OCI-LY3 (cell line): ENCODE data around the gene ZNF444.

Source experiments
- CTCF ChIP-seq: fragments of 200-600, 300-600 bp; sonication (generic); IDR thresholded peaks from 2 replicates; pipeline ENCODE4 v1.5.1; 2014; ENCODE audit warnings: antibody characterized with exemption, low read length, low read depth
- EZH2phosphoT487 ChIP-seq: fragments of 200-600 bp; shearing (Covaris generic); IDR thresholded peaks from 2 replicates; pipeline ENCODE4 v1.6.1; 2018; ENCODE audit warnings: antibody characterized with exemption, mixed run types, low read depth

GRCh38 chr19:56124578-56124977 is 16.5 kb upstream of the ZNF444 start:
- TF ChIP-seq CTCF (no peak), EZH2phosphoT487 (no peak)
